Measurements from ENCODE around the gene P2RY13.

Gene P2RY13

DNA sequence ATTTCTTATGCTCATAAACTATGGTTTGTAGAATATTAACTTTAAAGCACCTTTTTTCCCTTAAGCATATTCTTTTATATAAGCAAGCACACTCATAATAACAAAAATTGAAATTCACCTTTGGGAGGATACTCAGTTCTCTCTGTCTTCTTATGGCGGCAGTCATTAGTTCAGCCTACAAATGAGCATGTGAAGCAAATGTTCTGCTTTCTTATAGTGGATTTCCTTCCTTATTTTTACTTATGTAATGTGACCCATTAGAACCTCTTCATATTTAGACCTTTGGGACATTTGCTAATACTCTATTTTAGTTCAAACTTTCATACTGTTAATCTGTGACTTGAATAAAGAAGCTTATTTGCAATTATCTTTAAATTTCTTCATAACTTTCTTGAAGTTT lies at the start of gene P2RY13:
Gene P2RY13 (minus strand): TSS at position 187 of the 400 bp plus-strand sequence. CDS start 21 bp downstream, at position 166.
- DNase-seq: no peak

- DNase-seq: no peak
These were observed 48.5 kb upstream of the P2RY13 start for GRCh38 chr3:151377768-151378385.

DNA sequence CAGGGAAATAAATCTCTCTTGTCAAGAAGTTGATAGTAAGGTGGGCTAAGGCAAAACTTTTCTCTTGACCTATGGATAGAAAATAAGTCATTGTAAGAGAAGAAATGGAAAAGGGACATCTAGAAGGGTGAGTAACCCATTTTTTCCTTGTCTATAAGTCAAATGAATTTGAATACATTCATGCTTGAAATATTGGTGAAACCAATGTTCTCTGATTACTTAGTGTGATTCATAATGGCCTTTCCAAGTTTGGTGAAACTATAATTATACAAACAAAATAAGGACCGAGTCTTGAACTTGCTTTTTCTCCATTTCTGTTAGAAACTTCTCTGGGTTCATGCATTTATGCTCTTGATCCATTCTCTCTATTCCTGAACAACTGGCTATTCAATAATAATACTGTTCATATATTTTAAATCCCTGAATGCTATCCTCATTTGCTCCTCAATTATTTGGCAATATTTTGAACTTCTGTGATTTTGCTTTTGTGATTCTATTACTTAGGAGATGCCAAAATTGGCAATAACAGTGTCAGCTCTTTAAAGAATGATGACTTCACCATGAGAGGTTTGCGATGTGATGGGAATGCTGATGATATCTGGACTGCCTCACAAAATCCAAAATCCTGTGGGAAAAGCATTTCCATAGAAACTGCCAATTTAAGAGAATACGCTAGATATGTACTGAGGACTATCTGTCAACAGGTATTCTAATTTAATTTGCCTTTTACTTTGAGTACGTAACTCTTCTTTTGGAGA lies 42.9 kb upstream of the P2RY13 start:
- DNase-seq: no peak

DNA sequence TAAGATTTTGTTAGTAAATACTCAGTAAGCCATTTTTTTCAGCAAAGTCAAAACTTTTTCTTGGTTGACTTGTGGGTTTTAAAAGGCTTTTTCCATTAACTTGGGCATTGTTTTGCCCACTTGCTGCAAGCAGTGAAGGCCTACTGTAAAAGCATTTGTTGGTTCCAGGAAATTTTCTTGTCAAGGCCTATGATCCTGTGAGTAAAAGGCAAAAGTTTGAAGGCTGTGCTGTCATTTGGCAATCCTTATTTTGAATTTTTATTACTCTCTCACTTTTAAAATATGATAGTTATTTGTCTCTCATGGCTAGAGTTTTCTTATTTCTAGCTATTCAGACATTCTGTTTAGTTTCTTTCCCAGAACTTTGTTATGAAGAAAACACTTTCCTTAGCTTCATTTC lies 42.2 kb upstream of the P2RY13 start:
- DNase-seq: no peak

DNA sequence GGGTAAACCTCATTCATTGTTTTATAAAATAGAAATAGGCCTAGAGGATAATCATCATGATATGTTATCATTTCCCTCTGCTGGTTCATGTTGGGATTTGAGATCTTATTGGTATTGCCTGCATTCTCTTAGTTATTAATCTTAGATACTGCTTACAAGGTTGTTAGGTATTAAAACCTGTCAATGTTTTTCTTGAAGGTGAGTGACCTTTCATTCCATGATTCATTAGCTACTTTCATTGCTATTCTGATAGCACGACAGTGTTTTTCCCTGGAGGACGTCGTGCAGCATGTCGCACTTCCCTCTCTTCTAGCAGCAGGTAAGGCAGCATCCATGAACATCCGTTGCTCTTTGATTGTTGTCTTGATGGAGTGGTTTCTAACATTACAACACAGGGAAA lies 38.1 kb upstream of the P2RY13 start:
- no peak for DNase-seq

- no peak for DNase-seq
These were observed 37.6 kb upstream of the P2RY13 start for GRCh38 chr3:151366993-151367392.

- no peak for DNase-seq
These were observed 33.4 kb upstream of the P2RY13 start for GRCh38 chr3:151362751-151363174.

DNA sequence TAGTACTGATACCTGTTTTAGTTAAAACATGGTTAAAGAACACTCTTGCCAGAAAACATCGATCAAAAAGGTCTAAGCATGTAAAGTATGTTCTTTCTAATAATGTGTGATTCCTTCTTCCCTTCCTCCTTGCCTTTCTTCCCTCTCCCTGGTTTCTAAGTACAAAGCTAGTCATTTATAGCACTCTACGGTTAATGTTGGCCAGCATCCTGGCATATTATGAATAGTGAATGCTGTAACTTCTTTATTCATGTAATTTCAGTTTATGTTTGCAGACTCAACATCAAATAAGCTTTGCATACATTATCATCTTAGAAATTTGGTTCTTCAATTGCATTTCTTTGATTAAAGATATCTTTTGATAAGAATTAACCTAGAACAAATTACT lies 28.1 kb upstream of the P2RY13 start:
- DNase-seq: no peak

DNA sequence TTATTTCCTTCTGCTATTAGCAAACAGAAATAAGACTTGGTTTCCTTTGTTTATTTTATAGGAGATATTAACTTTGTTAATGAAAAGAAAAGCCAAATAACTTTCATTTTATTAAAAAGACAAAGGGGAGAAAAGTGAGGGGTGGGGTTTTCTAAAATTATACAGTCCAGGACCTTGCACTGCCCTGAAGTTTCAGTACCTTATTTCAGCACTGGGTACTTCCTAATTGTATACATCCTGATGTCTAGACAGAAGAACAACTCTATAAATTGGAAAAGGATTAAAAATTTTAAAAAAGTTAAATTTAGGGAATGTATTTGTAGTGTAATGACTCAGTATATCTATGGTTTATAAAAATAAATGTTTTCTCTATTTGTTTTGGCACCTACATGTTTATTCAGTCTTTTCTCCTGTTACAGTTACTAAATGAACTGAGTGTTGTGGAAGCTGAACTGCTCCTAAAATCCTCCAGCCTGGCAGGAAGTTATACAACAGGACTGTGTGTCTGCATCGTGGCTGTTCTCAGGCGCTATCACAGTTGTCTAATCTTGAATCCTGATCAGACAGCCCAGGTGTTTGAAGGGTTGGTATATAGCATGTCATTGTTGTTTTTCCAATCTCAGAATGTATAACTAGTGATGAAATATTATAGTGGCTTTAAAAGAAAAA lies 27.6 kb upstream of the P2RY13 start:
- DNase-seq: no peak

DNA sequence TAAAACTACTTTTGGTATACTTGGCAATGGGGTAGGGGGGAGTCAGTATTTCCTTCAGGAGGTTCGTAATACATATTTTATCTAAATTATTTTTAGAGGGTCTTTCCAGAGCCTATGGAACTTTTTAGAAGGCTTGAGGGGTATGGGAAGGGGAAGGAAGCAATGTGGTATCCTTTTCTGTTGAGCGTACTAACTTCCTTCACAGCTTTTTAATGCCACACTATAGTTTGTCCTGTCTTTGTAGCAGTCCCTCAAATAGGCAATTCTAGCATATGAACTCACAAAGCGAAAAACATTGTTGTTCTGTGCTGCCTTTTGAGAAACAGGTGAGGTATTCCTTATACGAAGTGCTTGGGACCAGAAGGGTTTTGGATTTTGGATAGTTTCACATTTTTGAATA lies 22.3 kb upstream of the P2RY13 start:
- DNase-seq: no peak

DNA sequence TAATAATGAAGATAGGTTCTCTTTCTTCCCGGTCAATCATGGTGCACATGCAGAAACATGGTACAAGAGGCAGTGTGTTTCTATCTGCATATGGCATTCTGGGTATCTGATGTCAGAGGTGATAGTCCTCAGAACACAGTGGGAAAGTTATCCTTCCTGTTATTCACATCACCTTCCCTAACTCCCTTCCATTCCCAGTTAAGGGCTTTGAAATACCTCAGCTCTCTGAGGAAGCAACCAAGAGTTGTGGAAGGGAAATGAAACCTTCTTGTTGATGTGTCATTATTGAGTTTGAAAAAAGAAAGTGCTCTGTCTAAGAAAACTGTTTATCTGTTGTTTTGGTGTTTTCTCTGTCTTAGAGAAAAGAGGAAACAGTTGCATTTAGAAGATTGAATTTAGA lies 21.9 kb upstream of the P2RY13 start:
- DNase-seq: no peak

DNA sequence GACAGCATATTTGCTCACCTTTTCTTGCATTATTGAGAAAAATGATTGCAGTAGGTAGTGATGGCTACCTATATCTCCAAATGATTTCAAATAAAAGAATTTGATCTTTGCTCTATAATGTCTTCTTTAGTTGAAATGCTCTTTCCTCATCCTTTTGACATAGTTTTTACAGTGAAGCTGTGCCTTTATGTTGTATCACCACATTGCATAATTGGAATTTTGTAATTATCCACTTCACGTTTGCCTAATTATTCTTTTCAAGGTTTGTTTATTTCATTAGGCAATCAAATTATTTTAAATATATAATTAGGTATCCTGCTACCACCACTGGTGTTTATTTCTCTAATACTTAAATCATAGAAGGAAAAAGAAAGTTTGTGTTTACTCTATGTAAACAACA lies 21.3 kb upstream of the P2RY13 start:
- DNase-seq: no peak

DNA sequence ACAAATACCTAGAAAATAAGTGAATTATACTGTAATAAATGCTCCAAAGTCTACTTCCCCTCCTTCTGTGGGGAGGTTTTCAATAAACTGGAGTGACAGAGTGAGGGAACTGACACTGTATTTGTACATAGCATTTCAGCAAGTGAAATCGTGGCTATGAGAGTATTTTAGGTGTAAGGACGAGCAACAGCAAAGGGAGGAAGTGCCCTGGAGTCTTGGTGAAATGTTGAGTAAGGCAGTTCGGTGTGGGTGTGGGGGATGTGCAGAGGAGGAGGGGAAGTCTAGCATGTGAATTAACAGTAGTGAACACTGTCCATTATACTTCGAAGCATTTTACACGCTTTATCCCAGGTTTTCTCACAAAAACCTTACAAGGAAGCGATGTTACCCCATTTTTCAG lies 18.1 kb upstream of the P2RY13 start:
- no peak for DNase-seq

GRCh38 chr3:151346292-151346691 lies 16.9 kb upstream of the P2RY13 start:
- no peak for DNase-seq

GRCh38 chr3:151345859-151346258 lies 16.5 kb upstream of the P2RY13 start:
- no peak for DNase-seq

DNA sequence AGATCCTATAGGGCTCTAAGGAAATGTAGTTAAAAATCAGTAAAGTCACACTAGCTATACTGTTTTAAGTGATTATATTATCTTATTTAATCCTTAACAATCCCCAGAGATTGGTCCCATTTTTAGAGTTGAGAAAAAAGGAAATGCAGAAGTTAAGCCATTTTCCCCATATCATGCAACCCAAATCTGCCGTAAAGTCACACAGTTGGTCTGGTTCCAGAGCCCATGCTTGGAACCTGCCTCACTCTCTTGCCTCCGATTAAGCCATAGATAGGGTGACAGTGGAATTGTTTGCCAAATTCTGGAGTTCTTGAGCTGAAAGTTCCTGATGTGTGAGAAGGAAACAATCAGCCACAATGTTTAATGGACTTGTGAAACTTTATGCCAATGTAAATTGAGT lies 2.3 kb upstream of the P2RY13 start:
- DNase-seq: no peak

- no peak for DNase-seq
These were observed 1.6 kb upstream of the P2RY13 start for GRCh38 chr3:151330899-151331298.

GRCh38 chr3:151330379-151330778 lies 1.0 kb upstream of the P2RY13 start:
- DNase-seq: no peak

- DNase-seq: no peak
These were observed 902 bp downstream of the P2RY13 start for GRCh38 chr3:151328298-151328995.

- DNase-seq: no peak
These were observed 1.7 kb downstream of the P2RY13 start for GRCh38 chr3:151327571-151328198.

DNA sequence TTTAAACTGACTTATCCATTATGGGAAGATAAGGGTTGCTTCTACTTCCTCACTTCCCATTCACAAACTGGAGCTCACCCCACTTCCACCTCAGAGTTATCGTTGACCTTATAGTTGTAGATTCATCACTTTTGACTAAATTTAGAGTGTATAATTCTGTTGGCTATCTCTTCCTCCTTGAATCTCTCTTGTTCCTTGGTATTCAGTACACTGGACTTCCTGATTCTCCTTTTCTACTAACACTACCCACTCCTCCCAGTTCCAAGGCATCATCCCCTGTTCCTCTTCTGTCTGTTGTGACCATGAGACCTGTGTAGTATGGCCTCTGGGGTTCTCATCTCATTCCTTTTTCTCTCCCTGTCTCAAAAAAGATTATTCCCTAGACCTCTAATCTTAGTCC lies 6.8 kb downstream of the P2RY13 start:
- no peak for DNase-seq

- no peak for DNase-seq
These were observed 7.8 kb downstream of the P2RY13 start for GRCh38 chr3:151321526-151321925.

DNA sequence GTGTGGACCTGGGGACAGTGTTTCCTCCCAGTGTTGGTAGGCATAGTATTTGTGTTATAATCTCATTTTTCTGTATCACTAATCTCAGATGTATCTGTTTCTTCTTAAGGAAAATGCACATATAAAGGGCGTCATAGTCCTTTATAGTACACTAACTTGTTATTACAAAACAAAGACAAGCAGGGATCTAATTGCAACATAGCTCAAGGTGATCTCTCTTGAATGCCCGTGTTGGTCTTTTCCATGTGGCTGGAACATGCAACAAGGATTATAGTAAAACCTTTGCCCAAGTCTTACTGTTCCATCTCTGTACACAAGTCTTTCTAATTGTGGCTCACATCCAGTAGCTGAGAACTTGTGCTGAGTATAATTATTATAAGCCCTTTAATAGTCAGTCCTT lies 9.2 kb downstream of the P2RY13 start:
- DNase-seq: no peak
